Measurements from ENCODE around the gene BEST3. TPM values are rescaled to one million over a fixed set of nuclear protein-coding genes. Genes with fewer than 3 reads are reported as not detected.

The BEST3 gene
- total and polyA plus RNA-seq, 2 experiments from 2014 or later, result not detected

DNA sequence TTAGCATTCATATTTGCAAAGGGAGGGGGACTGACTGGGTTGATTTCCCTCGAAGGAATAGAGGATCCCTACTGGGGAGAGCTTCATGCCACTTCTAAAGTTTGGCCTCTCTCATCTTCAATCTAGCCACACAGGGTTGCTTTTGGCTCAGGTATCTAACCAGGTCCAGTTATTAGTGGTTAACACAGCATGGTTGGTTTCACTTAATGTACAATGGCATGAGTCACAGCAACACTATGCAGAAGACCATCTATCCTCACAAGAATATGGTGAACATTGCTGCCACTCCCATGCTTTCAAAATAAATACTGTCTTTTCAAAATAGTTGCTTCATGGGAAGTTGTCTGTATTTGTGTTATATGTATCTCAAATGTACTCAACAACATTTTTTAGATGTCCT, 33.0 kb upstream of the BEST3 start:
- no peak for ATAC-seq
- TF ChIP-seq ZNF331 (CRISPR knock-in tag; IDR thresholded peaks at IDR 0.05; ENCODE audit: low read depth) (no peak), CREB1 (CRISPR knock-in tag; IDR thresholded peaks at IDR 0.05; ENCODE audit: low read depth) (no peak), JUNB (IDR thresholded peaks at IDR 0.05; ENCODE audit: unreplicated experiment) (no peak), STAT1 (IDR thresholded peaks at IDR 0.05; ENCODE audit: unreplicated experiment) (no peak), ZNF114 (CRISPR knock-in tag; IDR thresholded peaks at IDR 0.05) (no peak), NANOG (IDR thresholded peaks at IDR 0.05; ENCODE audit: borderline replicate concordance) (no peak), POLR2AphosphoS5 (IDR thresholded peaks at IDR 0.05; ENCODE audit: low read depth) (no peak), CTCF (conservative IDR thresholded peaks at IDR 0.05; ENCODE audit: low read depth in 2 of 2) (no peak), EZH2 (IDR thresholded peaks at IDR 0.05; ENCODE audit: low read depth, unreplicated experiment) (no peak), EZH2phosphoT487 (IDR thresholded peaks at IDR 0.05; ENCODE audit: unreplicated experiment) (no peak)
- TF ChIP-seq, protein P1, sequence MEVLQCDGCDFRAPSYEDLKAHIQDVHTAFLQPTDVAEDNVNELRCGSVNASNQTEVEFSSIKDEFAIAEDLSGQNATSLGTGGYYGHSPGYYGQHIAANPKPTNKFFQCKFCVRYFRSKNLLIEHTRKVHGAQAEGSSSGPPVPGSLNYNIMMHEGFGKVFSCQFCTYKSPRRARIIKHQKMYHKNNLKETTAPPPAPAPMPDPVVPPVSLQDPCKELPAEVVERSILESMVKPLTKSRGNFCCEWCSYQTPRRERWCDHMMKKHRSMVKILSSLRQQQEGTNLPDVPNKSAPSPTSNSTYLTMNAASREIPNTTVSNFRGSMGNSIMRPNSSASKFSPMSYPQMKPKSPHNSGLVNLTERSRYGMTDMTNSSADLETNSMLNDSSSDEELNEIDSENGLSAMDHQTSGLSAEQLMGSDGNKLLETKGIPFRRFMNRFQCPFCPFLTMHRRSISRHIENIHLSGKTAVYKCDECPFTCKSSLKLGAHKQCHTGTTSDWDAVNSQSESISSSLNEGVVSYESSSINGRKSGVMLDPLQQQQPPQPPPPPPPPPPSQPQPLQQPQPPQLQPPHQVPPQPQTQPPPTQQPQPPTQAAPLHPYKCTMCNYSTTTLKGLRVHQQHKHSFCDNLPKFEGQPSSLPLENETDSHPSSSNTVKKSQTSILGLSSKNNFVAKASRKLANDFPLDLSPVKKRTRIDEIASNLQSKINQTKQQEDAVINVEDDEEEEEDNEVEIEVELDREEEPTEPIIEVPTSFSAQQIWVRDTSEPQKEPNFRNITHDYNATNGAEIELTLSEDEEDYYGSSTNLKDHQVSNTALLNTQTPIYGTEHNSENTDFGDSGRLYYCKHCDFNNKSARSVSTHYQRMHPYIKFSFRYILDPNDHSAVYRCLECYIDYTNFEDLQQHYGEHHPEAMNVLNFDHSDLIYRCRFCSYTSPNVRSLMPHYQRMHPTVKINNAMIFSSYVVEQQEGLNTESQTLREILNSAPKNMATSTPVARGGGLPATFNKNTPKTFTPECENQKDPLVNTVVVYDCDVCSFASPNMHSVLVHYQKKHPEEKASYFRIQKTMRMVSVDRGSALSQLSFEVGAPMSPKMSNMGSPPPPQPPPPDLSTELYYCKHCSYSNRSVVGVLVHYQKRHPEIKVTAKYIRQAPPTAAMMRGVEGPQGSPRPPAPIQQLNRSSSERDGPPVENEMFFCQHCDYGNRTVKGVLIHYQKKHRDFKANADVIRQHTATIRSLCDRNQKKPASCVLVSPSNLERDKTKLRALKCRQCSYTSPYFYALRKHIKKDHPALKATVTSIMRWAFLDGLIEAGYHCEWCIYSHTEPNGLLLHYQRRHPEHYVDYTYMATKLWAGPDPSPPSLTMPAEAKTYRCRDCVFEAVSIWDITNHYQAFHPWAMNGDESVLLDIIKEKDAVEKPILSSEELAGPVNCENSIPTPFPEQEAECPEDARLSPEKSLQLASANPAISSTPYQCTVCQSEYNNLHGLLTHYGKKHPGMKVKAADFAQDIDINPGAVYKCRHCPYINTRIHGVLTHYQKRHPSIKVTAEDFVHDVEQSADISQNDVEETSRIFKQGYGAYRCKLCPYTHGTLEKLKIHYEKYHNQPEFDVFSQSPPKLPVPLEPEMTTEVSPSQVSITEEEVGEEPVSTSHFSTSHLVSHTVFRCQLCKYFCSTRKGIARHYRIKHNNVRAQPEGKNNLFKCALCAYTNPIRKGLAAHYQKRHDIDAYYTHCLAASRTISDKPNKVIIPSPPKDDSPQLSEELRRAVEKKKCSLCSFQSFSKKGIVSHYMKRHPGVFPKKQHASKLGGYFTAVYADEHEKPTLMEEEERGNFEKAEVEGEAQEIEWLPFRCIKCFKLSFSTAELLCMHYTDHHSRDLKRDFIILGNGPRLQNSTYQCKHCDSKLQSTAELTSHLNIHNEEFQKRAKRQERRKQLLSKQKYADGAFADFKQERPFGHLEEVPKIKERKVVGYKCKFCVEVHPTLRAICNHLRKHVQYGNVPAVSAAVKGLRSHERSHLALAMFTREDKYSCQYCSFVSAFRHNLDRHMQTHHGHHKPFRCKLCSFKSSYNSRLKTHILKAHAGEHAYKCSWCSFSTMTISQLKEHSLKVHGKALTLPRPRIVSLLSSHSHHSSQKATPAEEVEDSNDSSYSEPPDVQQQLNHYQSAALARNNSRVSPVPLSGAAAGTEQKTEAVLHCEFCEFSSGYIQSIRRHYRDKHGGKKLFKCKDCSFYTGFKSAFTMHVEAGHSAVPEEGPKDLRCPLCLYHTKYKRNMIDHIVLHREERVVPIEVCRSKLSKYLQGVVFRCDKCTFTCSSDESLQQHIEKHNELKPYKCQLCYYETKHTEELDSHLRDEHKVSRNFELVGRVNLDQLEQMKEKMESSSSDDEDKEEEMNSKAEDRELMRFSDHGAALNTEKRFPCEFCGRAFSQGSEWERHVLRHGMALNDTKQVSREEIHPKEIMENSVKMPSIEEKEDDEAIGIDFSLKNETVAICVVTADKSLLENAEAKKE (CRISPR knock-in tag; IDR thresholded peaks at IDR 0.05), result no peak
- TF ChIP-seq, protein P2, sequence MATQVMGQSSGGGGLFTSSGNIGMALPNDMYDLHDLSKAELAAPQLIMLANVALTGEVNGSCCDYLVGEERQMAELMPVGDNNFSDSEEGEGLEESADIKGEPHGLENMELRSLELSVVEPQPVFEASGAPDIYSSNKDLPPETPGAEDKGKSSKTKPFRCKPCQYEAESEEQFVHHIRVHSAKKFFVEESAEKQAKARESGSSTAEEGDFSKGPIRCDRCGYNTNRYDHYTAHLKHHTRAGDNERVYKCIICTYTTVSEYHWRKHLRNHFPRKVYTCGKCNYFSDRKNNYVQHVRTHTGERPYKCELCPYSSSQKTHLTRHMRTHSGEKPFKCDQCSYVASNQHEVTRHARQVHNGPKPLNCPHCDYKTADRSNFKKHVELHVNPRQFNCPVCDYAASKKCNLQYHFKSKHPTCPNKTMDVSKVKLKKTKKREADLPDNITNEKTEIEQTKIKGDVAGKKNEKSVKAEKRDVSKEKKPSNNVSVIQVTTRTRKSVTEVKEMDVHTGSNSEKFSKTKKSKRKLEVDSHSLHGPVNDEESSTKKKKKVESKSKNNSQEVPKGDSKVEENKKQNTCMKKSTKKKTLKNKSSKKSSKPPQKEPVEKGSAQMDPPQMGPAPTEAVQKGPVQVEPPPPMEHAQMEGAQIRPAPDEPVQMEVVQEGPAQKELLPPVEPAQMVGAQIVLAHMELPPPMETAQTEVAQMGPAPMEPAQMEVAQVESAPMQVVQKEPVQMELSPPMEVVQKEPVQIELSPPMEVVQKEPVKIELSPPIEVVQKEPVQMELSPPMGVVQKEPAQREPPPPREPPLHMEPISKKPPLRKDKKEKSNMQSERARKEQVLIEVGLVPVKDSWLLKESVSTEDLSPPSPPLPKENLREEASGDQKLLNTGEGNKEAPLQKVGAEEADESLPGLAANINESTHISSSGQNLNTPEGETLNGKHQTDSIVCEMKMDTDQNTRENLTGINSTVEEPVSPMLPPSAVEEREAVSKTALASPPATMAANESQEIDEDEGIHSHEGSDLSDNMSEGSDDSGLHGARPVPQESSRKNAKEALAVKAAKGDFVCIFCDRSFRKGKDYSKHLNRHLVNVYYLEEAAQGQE (IDR thresholded peaks at IDR 0.05; ENCODE audit: unreplicated experiment), result no peak
- TF ChIP-seq, protein P3, sequence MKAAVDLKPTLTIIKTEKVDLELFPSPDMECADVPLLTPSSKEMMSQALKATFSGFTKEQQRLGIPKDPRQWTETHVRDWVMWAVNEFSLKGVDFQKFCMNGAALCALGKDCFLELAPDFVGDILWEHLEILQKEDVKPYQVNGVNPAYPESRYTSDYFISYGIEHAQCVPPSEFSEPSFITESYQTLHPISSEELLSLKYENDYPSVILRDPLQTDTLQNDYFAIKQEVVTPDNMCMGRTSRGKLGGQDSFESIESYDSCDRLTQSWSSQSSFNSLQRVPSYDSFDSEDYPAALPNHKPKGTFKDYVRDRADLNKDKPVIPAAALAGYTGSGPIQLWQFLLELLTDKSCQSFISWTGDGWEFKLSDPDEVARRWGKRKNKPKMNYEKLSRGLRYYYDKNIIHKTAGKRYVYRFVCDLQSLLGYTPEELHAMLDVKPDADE (IDR thresholded peaks at IDR 0.05), result no peak
- H3K27me3 Mint-ChIP-seq (ENCODE audit: insufficient read depth, low read depth, poor library complexity), result peaks cover 9% of the 10 kb centered on the region
- DNase-seq (ENCODE audit: low spot score), result no peak
- Histone ChIP-seq H3K4me3 (no peak overlapping the region), H3K4me2 (no peak overlapping the region), H3K27me3 (ENCODE audit: insufficient read depth) (peaks cover 14% of the 10 kb centered on the region), H3K9me2 (ENCODE audit: insufficient read depth) (no peaks in the 10 kb centered on the region), H3K4me1 (ENCODE audit: insufficient read depth) (no peaks in the 10 kb centered on the region), H3F3A (replicated peaks; ENCODE audit: low read depth) (no peaks in the 10 kb centered on the region), H4K20me1 (replicated peaks; ENCODE audit: insufficient read depth) (no peaks in the 10 kb centered on the region), H2AFZ (no peak overlapping the region), H3K36me3 (ENCODE audit: insufficient read depth) (no peaks in the 10 kb centered on the region), H3K27ac (ENCODE audit: low read depth) (no peak overlapping the region), H3K79me2 (replicated peaks; ENCODE audit: insufficient read depth) (no peaks in the 10 kb centered on the region)
- H3K4me1 Mint-ChIP-seq, result no peaks in the 10 kb centered on the region
- no peak overlapping the region for H3K27ac Mint-ChIP-seq
- H3K36me3 Mint-ChIP-seq (ENCODE audit: low read depth), result no peaks in the 10 kb centered on the region
- no peaks in the 10 kb centered on the region for H3K9me3 Mint-ChIP-seq
- no peak overlapping the region for H3K4me3 Mint-ChIP-seq

All from GM23338 (cell line).